Measurements from ENCODE around the gene ANKMY1. TPM values are rescaled to one million over a fixed set of nuclear protein-coding genes. Genes with fewer than 3 reads are reported as not detected.
"Not testable (repeated sequence)": the region's sequence is repeated elsewhere in the genome, so short reads cannot be mapped to it uniquely, and the experiment has no call there.

Gene ANKMY1
- total RNA-seq, 1 experiment from 2014 or later: 19.5 TPM

DNA sequence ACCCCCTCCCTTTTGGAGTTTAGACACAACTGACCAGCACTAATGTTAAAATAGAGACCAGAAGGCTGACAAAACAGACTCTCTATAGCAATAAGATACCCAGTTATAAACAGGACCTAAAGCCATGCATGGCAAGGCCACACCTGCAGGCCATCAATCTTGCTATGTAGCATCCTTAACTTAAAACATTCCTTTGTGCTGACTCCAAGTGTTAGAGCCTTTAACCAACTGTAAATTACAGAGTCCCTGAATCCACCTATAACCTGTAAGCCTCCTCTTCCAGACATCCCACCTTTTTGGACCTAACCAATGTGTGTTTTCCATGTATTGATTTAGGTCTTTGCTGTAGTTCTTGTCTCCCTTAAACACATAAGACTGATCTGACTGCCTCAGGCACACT is 17.9 kb downstream of the ANKMY1 start:
- H3K4me2 ChIP-seq (ENCODE audit: low read length): no peak overlapping the region
- no peaks in the 10 kb centered on the region for H3K9me3 ChIP-seq (ENCODE audit: low read length)
- H3K79me2 ChIP-seq (ENCODE audit: low read length): no peaks in the 10 kb centered on the region
- no peak overlapping the region for H2AFZ ChIP-seq (ENCODE audit: low read length)
- ATAC-seq (no peak), DNase-seq (no peak)
- no peaks in the 10 kb centered on the region for H3F3A ChIP-seq (ENCODE audit: low read length, unreplicated experiment)
- no peaks in the 10 kb centered on the region for H3K9me2 ChIP-seq (replicated peaks; ENCODE audit: low read length)
- BruUV-seq (replicated peaks): no TSS peak
- H3K36me3 ChIP-seq (ENCODE audit: low read depth, low read length): peaks cover 11% of the 10 kb centered on the region
- TF ChIP-seq EZH2phosphoT487 (IDR thresholded peaks at IDR 0.05; ENCODE audit: borderline replicate concordance, low read length) (no peak), EZH2 (IDR thresholded peaks at IDR 0.05; ENCODE audit: low read length, unreplicated experiment) (no peak)
- TF ChIP-seq, protein P1, sequence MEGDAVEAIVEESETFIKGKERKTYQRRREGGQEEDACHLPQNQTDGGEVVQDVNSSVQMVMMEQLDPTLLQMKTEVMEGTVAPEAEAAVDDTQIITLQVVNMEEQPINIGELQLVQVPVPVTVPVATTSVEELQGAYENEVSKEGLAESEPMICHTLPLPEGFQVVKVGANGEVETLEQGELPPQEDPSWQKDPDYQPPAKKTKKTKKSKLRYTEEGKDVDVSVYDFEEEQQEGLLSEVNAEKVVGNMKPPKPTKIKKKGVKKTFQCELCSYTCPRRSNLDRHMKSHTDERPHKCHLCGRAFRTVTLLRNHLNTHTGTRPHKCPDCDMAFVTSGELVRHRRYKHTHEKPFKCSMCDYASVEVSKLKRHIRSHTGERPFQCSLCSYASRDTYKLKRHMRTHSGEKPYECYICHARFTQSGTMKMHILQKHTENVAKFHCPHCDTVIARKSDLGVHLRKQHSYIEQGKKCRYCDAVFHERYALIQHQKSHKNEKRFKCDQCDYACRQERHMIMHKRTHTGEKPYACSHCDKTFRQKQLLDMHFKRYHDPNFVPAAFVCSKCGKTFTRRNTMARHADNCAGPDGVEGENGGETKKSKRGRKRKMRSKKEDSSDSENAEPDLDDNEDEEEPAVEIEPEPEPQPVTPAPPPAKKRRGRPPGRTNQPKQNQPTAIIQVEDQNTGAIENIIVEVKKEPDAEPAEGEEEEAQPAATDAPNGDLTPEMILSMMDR (conservative IDR thresholded peaks at IDR 0.05; ENCODE audit: low read depth, low read length): no peak
- H3K4me3 ChIP-seq (ENCODE audit: low read length): no peak overlapping the region
- POLR2A ChIA-PET (ENCODE audit: unreplicated experiment): no interaction called here
- no peak overlapping the region for H3K27ac ChIP-seq (ENCODE audit: low read length)
- H4K20me1 ChIP-seq (ENCODE audit: low read length): no peaks in the 10 kb centered on the region
- no peak overlapping the region for H3K9ac ChIP-seq (ENCODE audit: low read length)
- intact Hi-C loops (cut with micrococcal nuclease): no loop called here
- H3K27me3 ChIP-seq (ENCODE audit: low read length): no peaks in the 10 kb centered on the region
- no peaks in the 10 kb centered on the region for H3K4me1 ChIP-seq (ENCODE audit: insufficient read depth, low read length)
- CTCF ChIA-PET: no interaction called here

DNA sequence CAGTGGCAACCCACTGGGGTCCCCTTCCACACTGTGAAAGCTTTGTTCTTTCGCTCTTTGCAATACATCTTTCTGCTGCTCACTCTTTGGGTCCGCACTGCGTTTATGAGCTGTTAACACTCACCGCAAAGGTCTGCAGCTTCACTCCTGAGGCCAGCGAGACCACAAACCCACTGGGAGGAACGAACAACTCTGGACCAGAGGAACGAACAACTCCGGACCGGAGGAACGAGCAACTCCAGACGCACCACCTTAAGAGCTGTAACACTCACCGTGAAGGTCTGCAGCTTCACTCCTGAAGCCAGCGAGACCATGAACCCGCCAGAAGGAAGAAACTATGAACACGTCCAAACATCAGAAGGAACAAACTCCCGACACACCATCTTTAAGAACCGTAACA is 18.7 kb downstream of the ANKMY1 start:
- H3K9ac ChIP-seq (ENCODE audit: low read length); H4K20me1 ChIP-seq (ENCODE audit: low read length); H2AFZ ChIP-seq (ENCODE audit: low read length); H3K4me2 ChIP-seq (ENCODE audit: low read length); BruUV-seq (replicated peaks); H3K27ac ChIP-seq (ENCODE audit: low read length); intact Hi-C loops (cut with micrococcal nuclease); DNase-seq; H3K27me3 ChIP-seq (ENCODE audit: low read length); H3K4me3 ChIP-seq (ENCODE audit: low read length); H3F3A ChIP-seq (ENCODE audit: low read length, unreplicated experiment); H3K9me3 ChIP-seq (ENCODE audit: low read length); H3K79me2 ChIP-seq (ENCODE audit: low read length); ATAC-seq; H3K4me1 ChIP-seq (ENCODE audit: insufficient read depth, low read length); CTCF ChIA-PET; H3K9me2 ChIP-seq (replicated peaks; ENCODE audit: low read length): not testable (repeated sequence)
- POLR2A ChIA-PET (ENCODE audit: unreplicated experiment): interaction anchor here (0.6 kb wide), 1 partner anchor 35 kb away, joined by 7 read pairs; no protein-coding TSS in a partner anchor
- H3K36me3 ChIP-seq (ENCODE audit: low read depth, low read length): peaks cover 10% of the 10 kb centered on the region

DNA sequence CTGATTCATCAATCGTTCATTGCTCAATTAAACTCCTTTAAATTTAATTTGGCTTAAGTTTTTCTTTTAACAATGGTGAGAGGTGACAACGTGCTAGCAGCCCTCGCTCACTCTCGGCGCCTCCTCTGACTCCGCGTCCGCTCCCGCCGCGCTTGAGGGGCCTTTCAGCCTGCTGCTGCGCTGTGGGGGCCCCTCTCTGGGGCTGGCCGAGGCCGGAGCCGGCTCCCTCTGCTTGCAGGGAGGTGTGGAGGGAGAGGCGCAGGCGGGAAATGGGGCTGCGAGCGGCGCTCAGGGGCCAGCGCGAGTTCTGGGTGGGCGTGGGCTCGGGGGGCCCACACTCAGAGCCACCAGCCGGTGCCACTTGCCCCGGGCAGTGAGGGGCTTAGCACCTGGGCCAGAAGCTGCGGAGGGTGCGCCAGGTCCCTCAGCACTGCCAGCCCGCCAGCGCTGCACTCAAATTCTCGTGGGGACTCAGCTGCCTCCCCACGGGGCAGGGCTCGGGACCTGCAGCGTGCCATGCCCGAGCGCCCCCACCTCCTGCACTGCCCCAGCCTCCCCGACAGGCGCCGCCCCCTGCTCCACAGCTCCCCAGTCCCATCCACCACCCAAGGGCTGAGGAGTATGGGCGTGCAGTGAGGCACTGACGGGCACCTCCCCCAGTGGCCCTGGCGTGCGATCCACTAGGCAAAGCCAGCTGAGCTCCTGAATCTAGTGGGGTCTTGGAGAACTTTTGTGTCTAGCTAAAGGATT is 19.6 kb downstream of the ANKMY1 start:
- H3K9ac ChIP-seq (ENCODE audit: low read length): no peak overlapping the region
- ChIA-PET CTCF (no interaction called here), POLR2A (ENCODE audit: unreplicated experiment) (interaction anchor here (0.6 kb wide), 1 partner anchor 34 kb away, joined by 7 read pairs; no protein-coding TSS in a partner anchor)
- H3K36me3 ChIP-seq (ENCODE audit: low read depth, low read length): peaks cover 6% of the 10 kb centered on the region; the same call in 1 of the 2 replicates
- H3K27ac ChIP-seq (ENCODE audit: low read length): no peak overlapping the region
- H3F3A ChIP-seq (ENCODE audit: low read length, unreplicated experiment): no peaks in the 10 kb centered on the region
- H3K79me2 ChIP-seq (ENCODE audit: low read length): no peaks in the 10 kb centered on the region
- DNase-seq: no peak
- TF ChIP-seq EZH2phosphoT487 (IDR thresholded peaks at IDR 0.05; ENCODE audit: borderline replicate concordance, low read length) (no peak), EZH2 (IDR thresholded peaks at IDR 0.05; ENCODE audit: low read length, unreplicated experiment) (no peak)
- TF ChIP-seq, protein P1 (conservative IDR thresholded peaks at IDR 0.05; ENCODE audit: low read depth, low read length): no peak
- BruUV-seq (replicated peaks): no TSS peak
- no peaks in the 10 kb centered on the region for H3K4me1 ChIP-seq (ENCODE audit: insufficient read depth, low read length)
- no peaks in the 10 kb centered on the region for H3K9me2 ChIP-seq (replicated peaks; ENCODE audit: low read length)
- H2AFZ ChIP-seq (ENCODE audit: low read length): no peak overlapping the region
- H3K9me3 ChIP-seq (ENCODE audit: low read length): no peaks in the 10 kb centered on the region
- no peaks in the 10 kb centered on the region for H4K20me1 ChIP-seq (ENCODE audit: low read length)
- no peak overlapping the region for H3K4me2 ChIP-seq (ENCODE audit: low read length)
- no peak for ATAC-seq
- H3K4me3 ChIP-seq (ENCODE audit: low read length): no peak overlapping the region
- intact Hi-C loops (cut with micrococcal nuclease): no loop called here
- H3K27me3 ChIP-seq (ENCODE audit: low read length): no peaks in the 10 kb centered on the region

All from PC-3 (cell line).